ENCODE results near the gene TNFRSF9.

The TNFRSF9 gene

GRCh38 chr1:7916501-7916830 lies 24.2 kb downstream of the TNFRSF9 start:
- DNase-seq (ENCODE audit: low spot score): no peak

- DNase-seq (ENCODE audit: low spot score): no peak
These were observed 24.7 kb downstream of the TNFRSF9 start for GRCh38 chr1:7915826-7916500.

GRCh38 chr1:7912743-7913557 lies 27.7 kb downstream of the TNFRSF9 start:
- DNase-seq (ENCODE audit: low spot score): no peak

- DNase-seq (ENCODE audit: low spot score): no peak
These were observed 28.5 kb downstream of the TNFRSF9 start for GRCh38 chr1:7912145-7912544.

- no peak for DNase-seq (ENCODE audit: low spot score)
These were observed 35.4 kb downstream of the TNFRSF9 start for GRCh38 chr1:7905262-7905661.

- DNase-seq (ENCODE audit: low spot score): peak; percentile 80
These were observed 38.1 kb downstream of the TNFRSF9 start for GRCh38 chr1:7902478-7903085.

- DNase-seq (ENCODE audit: low spot score): no peak
These were observed 40.9 kb downstream of the TNFRSF9 start for GRCh38 chr1:7899741-7900140.

- no peak for DNase-seq (ENCODE audit: low spot score)
These were observed 41.7 kb downstream of the TNFRSF9 start for GRCh38 chr1:7898962-7899361.

GRCh38 chr1:7896994-7897393 lies 43.6 kb downstream of the TNFRSF9 start:
- DNase-seq (ENCODE audit: low spot score): no peak

- DNase-seq (ENCODE audit: low spot score): no peak
These were observed 47.0 kb downstream of the TNFRSF9 start for GRCh38 chr1:7893529-7894180.

- DNase-seq (ENCODE audit: low spot score): no peak
These were observed 48.8 kb downstream of the TNFRSF9 start for GRCh38 chr1:7891804-7892203.

- no peak for DNase-seq (ENCODE audit: low spot score)
These were observed 49.8 kb downstream of the TNFRSF9 start for GRCh38 chr1:7890853-7891252.

- no peak for DNase-seq (ENCODE audit: low spot score)
These were observed 52.2 kb downstream of the TNFRSF9 start for GRCh38 chr1:7888248-7889081.

GRCh38 chr1:7886405-7886745 lies 54.3 kb downstream of the TNFRSF9 start:
- no peak for DNase-seq (ENCODE audit: low spot score)

GRCh38 chr1:7885513-7886404 lies 54.9 kb downstream of the TNFRSF9 start:
- DNase-seq (ENCODE audit: low spot score): peak; percentile 66

GRCh38 chr1:7884757-7885156 lies 55.9 kb downstream of the TNFRSF9 start:
- DNase-seq (ENCODE audit: low spot score): no peak

- DNase-seq (ENCODE audit: low spot score): no peak
These were observed 61.4 kb downstream of the TNFRSF9 start for GRCh38 chr1:7879228-7879627.

GRCh38 chr1:7878027-7878426 lies 62.6 kb downstream of the TNFRSF9 start:
- no peak for DNase-seq (ENCODE audit: low spot score)

- DNase-seq (ENCODE audit: low spot score): no peak
These were observed 66.5 kb downstream of the TNFRSF9 start for GRCh38 chr1:7873801-7874795.

- no peak for DNase-seq (ENCODE audit: low spot score)
These were observed 69.5 kb downstream of the TNFRSF9 start for GRCh38 chr1:7871136-7871535.

Measured in ecto neural progenitor cell (in vitro differentiated cells).